A549 (cell line): Measurements from ENCODE around the gene PPP1R13L. TPM values are rescaled to one million over a fixed set of nuclear protein-coding genes. Genes with fewer than 3 reads are reported as not detected.

ENCODE experiments used
- ATAC-seq, 2 experiments: fragments of 200-7000 bp in 1 of 2; fragments of >200 bp in 1 of 2; cut with Nextera tagmentation in 1 of 2; cut with Tn5 transposase in 1 of 2; 3 replicates each; pipeline versions ENCODE4 v1.8.0 to v1.9.1; 2018 to 2020; ENCODE audit warnings: mild to moderate bottlenecking in 1 of 2, moderate library complexity in 1 of 2
- CTCF ChIA-PET: fragments of 300-600 bp; sonication (Branson Sonifier 250); formaldehyde crosslinking; extraction: SDS; loops from one replicate; lab custom pipeline; 2021; ENCODE audit warnings: antibody characterized with exemption, inconsistent platforms; lab: Yijun Ruan, JAX
- POLR2A ChIA-PET: fragments of 350-600 bp; formaldehyde crosslinking; extraction: SDS; loops from one replicate; lab custom pipeline; 2021; ENCODE audit warnings: antibody characterized with exemption, inconsistent platforms; lab: Yijun Ruan, JAX
- DNase-seq, 2 experiments: peaks; one replicate each; pipeline versions ENCODE4 v3.0.0 to v3.0.0-alpha.2; 2011 to 2016; ENCODE audit warnings: low read depth in 1 of 2, low spot score in 1 of 2
- FAIRE-seq: peaks from 2 replicates; lab custom pipeline; 2011; peaks lifted over from hg19 to GRCh38; lab: Jason Lieb, UNC
- H3K27ac ChIP-seq, 2 experiments: fragments of >200 bp; sonication (Bioruptor Twin); formaldehyde crosslinking; 3 replicates each; pipeline ENCODE4 v1.5.1; 2016 to 2017
- H3K4me1 ChIP-seq: fragments of >200 bp; sonication (Bioruptor Twin); formaldehyde crosslinking; 3 replicates; pipeline ENCODE4 v1.6.1; 2016
- H3K4me2 ChIP-seq: fragments of >200 bp; sonication (Bioruptor Twin); formaldehyde crosslinking; 3 replicates; pipeline ENCODE4 v1.6.1; 2016
- H3K4me3 ChIP-seq: fragments of >200 bp; sonication (Bioruptor Twin); formaldehyde crosslinking; 3 replicates; pipeline ENCODE4 v1.5.1; 2016
- H3K9me3 ChIP-seq: fragments of >200 bp; sonication (Bioruptor Twin); formaldehyde crosslinking; 3 replicates; pipeline ENCODE4 v1.6.1; 2016
- CBX8 ChIP-seq: fragments of 200-600 bp; sonication (generic); IDR thresholded peaks from 2 replicates; pipeline ENCODE4 v1.6.1; 2016
- CEBPB ChIP-seq, 2 experiments: fragments of >200 bp in 1 of 2; sonication (Bioruptor Twin) in 1 of 2; formaldehyde crosslinking in 1 of 2; IDR thresholded peaks; 2 replicates each; pipeline ENCODE4 v1.6.1; 2012 to 2016
- CHD2 ChIP-seq: fragments of 150-350 bp; IDR thresholded peaks from 2 replicates; pipeline ENCODE4 v1.6.1; 2014; ENCODE audit warnings: low read length; ENCODE audit not compliant: partially characterized antibody
- EHF ChIP-seq: fragments of 250-450 bp; sonication (Bioruptor Pico); IDR thresholded peaks from 2 replicates; pipeline ENCODE4 v1.5.0; 2020; ENCODE audit warnings: mild to moderate bottlenecking
- EHMT2 ChIP-seq: fragments of 200-600 bp; sonication (generic); IDR thresholded peaks from 2 replicates; pipeline ENCODE4 v1.6.1; 2016; ENCODE audit warnings: antibody characterized with exemption, low read depth, mild to moderate bottlenecking, moderate library complexity
- FOSL2 ChIP-seq, 2 experiments: fragments of 450-650 bp in 1 of 2; fragments of >200 bp in 1 of 2; sonication (Bioruptor Twin) in 1 of 2; formaldehyde crosslinking; IDR thresholded peaks; 2 replicates each; pipeline versions ENCODE4 v1.5.0 to v1.6.1; 2016 to 2020; ENCODE audit warnings: mild to moderate bottlenecking in 1 of 2, moderate library complexity in 1 of 2
- GATA3 ChIP-seq: IDR thresholded peaks from 2 replicates; pipeline ENCODE4 v1.6.1; 2012; ENCODE audit warnings: borderline replicate concordance
- HEYL ChIP-seq: fragments of 250-450 bp; sonication (Bioruptor Pico); IDR thresholded peaks from 2 replicates; pipeline ENCODE4 v1.8.0; 2021; ENCODE audit warnings: mild to moderate bottlenecking, moderate library complexity
- HOXB13 ChIP-seq: fragments of 250-450 bp; sonication (Bioruptor Pico); IDR thresholded peaks from 2 replicates; pipeline ENCODE4 v1.5.0; 2020; ENCODE audit warnings: low read depth, mild to moderate bottlenecking, moderate library complexity
- HOXB5 ChIP-seq: fragments of 250-450 bp; sonication (Bioruptor Pico); IDR thresholded peaks from 2 replicates; pipeline ENCODE4 v1.5.0; 2020; ENCODE audit warnings: mild to moderate bottlenecking, moderate library complexity
- MAZ ChIP-seq: fragments of 150-350 bp; IDR thresholded peaks from 2 replicates; pipeline ENCODE4 v1.6.1; 2014; ENCODE audit warnings: antibody characterized with exemption, low read depth, low read length, borderline replicate concordance
- NFE2L2 ChIP-seq: fragments of 150-350 bp; conservative IDR thresholded peaks from 2 replicates; pipeline ENCODE4 v1.6.1; 2014; ENCODE audit warnings: low read length
- NPAS2 ChIP-seq: fragments of 250-450 bp; sonication (Bioruptor Pico); IDR thresholded peaks from 2 replicates; pipeline ENCODE4 v1.8.0; 2022; ENCODE audit warnings: mild to moderate bottlenecking, moderate library complexity, borderline replicate concordance
- NR3C1 ChIP-seq: fragments of >200 bp; sonication (Bioruptor Twin); formaldehyde crosslinking; IDR thresholded peaks from 3 replicates; pipeline ENCODE4 v1.6.1; 2017
- RNF2 ChIP-seq: fragments of 200-600 bp; sonication (generic); IDR thresholded peaks from 2 replicates; pipeline ENCODE4 v1.6.1; 2016; ENCODE audit warnings: low read depth, mild to moderate bottlenecking, antibody characterized with exemption, moderate library complexity, borderline replicate concordance
- SMC3 ChIP-seq: fragments of >200 bp; sonication (Bioruptor Twin); formaldehyde crosslinking; IDR thresholded peaks from 3 replicates; pipeline ENCODE4 v1.6.1; 2018; ENCODE audit warnings: inconsistent platforms
- TFCP2L1 ChIP-seq: fragments of 250-450 bp; sonication (Bioruptor Pico); IDR thresholded peaks from 2 replicates; pipeline ENCODE4 v1.5.0; 2021; ENCODE audit warnings: mild to moderate bottlenecking
- TP53 ChIP-seq: fragments of 250-450 bp; sonication (Bioruptor Pico); IDR thresholded peaks from 2 replicates; pipeline ENCODE4 v1.5.0; 2021; ENCODE audit warnings: mild to moderate bottlenecking, moderate library complexity
- ZC3H11A ChIP-seq: fragments of 450-650 bp; IDR thresholded peaks from 2 replicates; pipeline ENCODE4 v1.6.1; 2014; ENCODE audit warnings: antibody characterized with exemption, mild to moderate bottlenecking
- ZNF302 ChIP-seq: fragments of 250-450 bp; sonication (Bioruptor Pico); IDR thresholded peaks from 2 replicates; pipeline ENCODE4 v1.9.0; 2021; ENCODE audit warnings: inconsistent platforms, mild to moderate bottlenecking, moderate library complexity
- ZSCAN20 ChIP-seq: fragments of 250-450 bp; sonication (Bioruptor Pico); IDR thresholded peaks from 2 replicates; pipeline ENCODE4 v1.8.0; 2022; ENCODE audit warnings: mild to moderate bottlenecking, moderate library complexity
- WGBS: methylation state at CpG from one replicate; pipeline ENCODE4 v1.1.6; 2017; ENCODE audit errors: missing lambda C conversion rate; 5-methylcytosine and 5-hydroxymethylcytosine counted together
- polyA plus RNA-seq, 4 experiments: library from polyadenylated mRNA; depleted of rRNA in 3 of 4; stranded (reverse); fragments of >200 nt; fragmentation: RNase III in 1 of 4; extraction: RNeasy Plus Mini Kit Qiagen cat#74134 plus additional on column Dnase treatment in 1 of 4; gene quantifications; 2 replicates in 3 of 4; 3 replicates in 1 of 4; pipeline ENCODE4 v1.2.3, GENCODE V29; 2011 to 2017
- TF ChIP-seq, protein P1 (sequence below): fragments of >200 bp; sonication (Bioruptor Twin); formaldehyde crosslinking; IDR thresholded peaks from 3 replicates; pipeline ENCODE4 v1.5.1; 2016
- TF ChIP-seq, protein P2 (sequence below): fragments of >200 bp; sonication (Bioruptor Twin); formaldehyde crosslinking; IDR thresholded peaks from 3 replicates; pipeline ENCODE4 v1.6.1; 2016
- TF ChIP-seq, protein P3 (sequence below): IDR thresholded peaks from 2 replicates; pipeline ENCODE4 v1.6.1; 2012; ENCODE audit warnings: low read depth, borderline replicate concordance
- TF ChIP-seq, protein P4 (sequence below): fragments of 250-450 bp; sonication (Bioruptor Pico); IDR thresholded peaks from 2 replicates; pipeline ENCODE4 v1.5.0; 2021; ENCODE audit warnings: mild to moderate bottlenecking, moderate library complexity, borderline replicate concordance
- TF ChIP-seq, protein P5 (sequence below): IDR thresholded peaks from 2 replicates; pipeline ENCODE4 v1.6.1; 2012

PPP1R13L gene
- polyA plus RNA-seq, 2 of the 4 experiments (the other 2 are of a cell fraction), result 3.2 to 18.9 TPM

DNA sequence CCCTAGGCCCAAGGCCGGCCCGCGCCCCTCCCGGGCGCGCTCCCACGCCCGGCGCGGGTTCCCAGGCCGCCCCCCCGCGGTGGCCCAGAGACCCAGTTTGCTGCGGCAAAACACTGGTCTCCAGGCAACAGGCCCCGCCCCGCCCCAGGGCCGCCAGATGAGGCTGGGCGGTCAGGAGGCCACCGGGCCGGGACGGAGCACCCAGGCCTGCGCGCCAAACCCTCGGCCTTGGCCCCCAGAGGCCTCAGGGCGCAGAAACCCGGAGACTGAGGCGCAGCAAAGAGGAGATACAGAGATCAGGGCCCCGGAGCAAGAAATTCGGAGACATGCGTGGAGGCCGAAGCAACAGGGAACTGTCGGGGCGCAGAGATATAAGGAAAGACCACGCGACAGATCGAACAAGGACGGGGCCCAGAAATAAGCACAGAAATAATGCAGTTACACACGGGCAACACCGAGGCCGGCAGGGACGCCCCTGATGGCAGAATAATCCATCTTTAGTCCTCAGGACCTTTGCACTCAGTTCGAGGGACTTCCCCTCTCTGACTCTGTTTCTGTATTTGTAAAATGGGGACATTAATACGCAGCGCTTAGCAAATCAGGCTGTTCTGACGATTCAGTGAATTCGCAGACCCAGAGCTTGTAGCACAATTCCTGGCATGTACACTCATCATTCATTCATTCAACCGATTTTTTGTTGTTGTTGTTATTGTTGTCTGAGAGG lies 39.6 kb upstream of the PPP1R13L start:
- DNase-seq (peak; percentile 86 to 92), ATAC-seq (peak; percentile 63), FAIRE-seq (no peak)
- no peak for TF ChIP-seq FOSL2 (IDR thresholded peaks at IDR 0.05)
- TF ChIP-seq FOSL2 (CRISPR knock-in tag; IDR thresholded peaks at IDR 0.05), result peak; percentile 22
- TF ChIP-seq, protein P1, sequence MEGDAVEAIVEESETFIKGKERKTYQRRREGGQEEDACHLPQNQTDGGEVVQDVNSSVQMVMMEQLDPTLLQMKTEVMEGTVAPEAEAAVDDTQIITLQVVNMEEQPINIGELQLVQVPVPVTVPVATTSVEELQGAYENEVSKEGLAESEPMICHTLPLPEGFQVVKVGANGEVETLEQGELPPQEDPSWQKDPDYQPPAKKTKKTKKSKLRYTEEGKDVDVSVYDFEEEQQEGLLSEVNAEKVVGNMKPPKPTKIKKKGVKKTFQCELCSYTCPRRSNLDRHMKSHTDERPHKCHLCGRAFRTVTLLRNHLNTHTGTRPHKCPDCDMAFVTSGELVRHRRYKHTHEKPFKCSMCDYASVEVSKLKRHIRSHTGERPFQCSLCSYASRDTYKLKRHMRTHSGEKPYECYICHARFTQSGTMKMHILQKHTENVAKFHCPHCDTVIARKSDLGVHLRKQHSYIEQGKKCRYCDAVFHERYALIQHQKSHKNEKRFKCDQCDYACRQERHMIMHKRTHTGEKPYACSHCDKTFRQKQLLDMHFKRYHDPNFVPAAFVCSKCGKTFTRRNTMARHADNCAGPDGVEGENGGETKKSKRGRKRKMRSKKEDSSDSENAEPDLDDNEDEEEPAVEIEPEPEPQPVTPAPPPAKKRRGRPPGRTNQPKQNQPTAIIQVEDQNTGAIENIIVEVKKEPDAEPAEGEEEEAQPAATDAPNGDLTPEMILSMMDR, result 0 out of 3 replicates have a peak, but pooled peaks have one; percentile 11
- TF ChIP-seq TFCP2L1 (CRISPR knock-in tag), result 0 out of 2 replicates have a peak, but pooled peaks have one; percentile 19
- TF ChIP-seq HOXB5, result peak; percentile 27; the same call in 1 of the 2 replicates
- 0 out of 2 replicates have a peak, but pooled peaks have one; percentile 14 for TF ChIP-seq GATA3
- TF ChIP-seq MAZ, result no peak
- TF ChIP-seq NFE2L2, result 0 out of 2 replicates have a peak, but pooled peaks have one; percentile 2
- 0 out of 2 replicates have a peak, but pooled peaks have one; percentile 64 for TF ChIP-seq HOXB13
- no peak for TF ChIP-seq NPAS2 (CRISPR knock-in tag)
- TF ChIP-seq, protein P2, sequence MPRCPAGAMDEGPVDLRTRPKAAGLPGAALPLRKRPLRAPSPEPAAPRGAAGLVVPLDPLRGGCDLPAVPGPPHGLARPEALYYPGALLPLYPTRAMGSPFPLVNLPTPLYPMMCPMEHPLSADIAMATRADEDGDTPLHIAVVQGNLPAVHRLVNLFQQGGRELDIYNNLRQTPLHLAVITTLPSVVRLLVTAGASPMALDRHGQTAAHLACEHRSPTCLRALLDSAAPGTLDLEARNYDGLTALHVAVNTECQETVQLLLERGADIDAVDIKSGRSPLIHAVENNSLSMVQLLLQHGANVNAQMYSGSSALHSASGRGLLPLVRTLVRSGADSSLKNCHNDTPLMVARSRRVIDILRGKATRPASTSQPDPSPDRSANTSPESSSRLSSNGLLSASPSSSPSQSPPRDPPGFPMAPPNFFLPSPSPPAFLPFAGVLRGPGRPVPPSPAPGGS, result 0 out of 3 replicates have a peak, but pooled peaks have one; percentile 30
- peak; percentile 79; the same call in 1 of the 2 replicates for TF ChIP-seq TP53 (CRISPR knock-in tag)
- no peak for TF ChIP-seq ZC3H11A
- peak overlapping the region; percentile 99 for H3K4me2 ChIP-seq
- POLR2A ChIA-PET, result interaction anchor here (1.8 kb wide), 1 partner anchor 24 kb away, joined by 7 read pairs; the partner anchor contains the start of gene FOSB
- H3K4me3 ChIP-seq, result peak overlapping the region; percentile 49
- H3K27ac ChIP-seq, result peak overlapping the region; percentile 86 to 90
- WGBS, result 50% methylated on average over 26 of the region's 47 CpGs
- CTCF ChIA-PET, result interaction anchor here (0.6 to 27.6 kb wide), 7 partner anchors 8 to 237 kb away, joined by 3 to 1883 read pairs (median 7); partner anchors contain the start of genes ERCC1 and FOSB
- H3K4me1 ChIP-seq, result peaks cover 43% of the 10 kb centered on the region
- H3K9me3 ChIP-seq, result no peaks in the 10 kb centered on the region

DNA sequence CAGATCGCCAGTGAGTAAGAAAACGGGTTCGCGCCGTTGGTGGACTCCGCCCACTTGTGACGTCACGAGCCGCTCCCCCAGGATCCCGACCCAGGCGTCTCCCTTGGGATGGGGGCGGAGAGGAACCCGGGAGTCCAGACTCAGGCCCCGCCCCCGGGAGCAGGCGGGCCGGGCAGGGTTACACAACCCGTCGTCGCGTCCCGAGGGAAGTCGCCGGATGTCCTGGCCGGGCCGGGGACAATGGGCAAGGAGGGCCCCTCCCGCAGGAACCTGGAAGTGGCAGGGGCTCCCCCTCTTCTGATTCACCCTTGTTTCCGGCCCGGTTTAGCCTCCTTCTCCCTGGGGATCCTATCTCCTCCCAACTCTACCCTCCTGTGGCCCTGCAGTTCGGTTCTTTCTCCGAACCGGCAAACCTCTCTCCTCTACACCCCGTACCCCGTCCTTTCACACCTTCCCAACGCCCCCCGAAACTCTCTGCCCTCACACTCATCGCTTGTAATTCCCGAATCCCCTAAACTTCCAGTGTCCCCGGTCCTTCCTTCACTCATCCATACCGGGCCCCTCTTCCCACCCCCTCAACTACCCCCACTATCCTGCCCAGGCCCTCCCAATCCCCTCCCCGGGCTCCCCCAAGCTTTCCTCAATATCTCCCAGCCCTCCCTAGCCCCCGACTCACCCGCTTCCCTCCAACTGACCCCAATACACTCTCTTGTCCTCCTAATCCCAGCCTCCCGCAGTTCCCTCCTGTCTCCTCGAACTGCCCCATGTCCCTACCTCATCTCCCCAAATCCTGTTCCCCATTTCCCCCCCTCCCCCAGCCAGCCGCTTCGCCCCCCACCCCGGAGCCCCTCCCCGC lies 38.8 kb upstream of the PPP1R13L start:
- Histone ChIP-seq H3K4me3 (peak overlapping the region; percentile 49), H3K9me3 (no peaks in the 10 kb centered on the region), H3K4me2 (peak overlapping the region; percentile 99), H3K4me1 (peaks cover 35% of the 10 kb centered on the region), H3K27ac (peak overlapping the region; percentile 86 to 90)
- CTCF ChIA-PET, result interaction anchor here (0.6 to 27.6 kb wide), 3 partner anchors 20 to 49 kb away, joined by 3 to 1883 read pairs (median 418); partner anchors contain the start of genes ERCC1, FOSB, PPM1N and RTN2
- POLR2A ChIA-PET, result no interaction called here
- ATAC-seq (peak; percentile 67 to 70), FAIRE-seq (no peak), DNase-seq (peak; percentile 98)
- WGBS, result 2% methylated on average over 41 of the region's 49 CpGs
- TF ChIP-seq HOXB13 (no peak), CEBPB (IDR thresholded peaks at IDR 0.05) (peak; percentile 76 to 92; a peak in 3 of 4 replicates), TFCP2L1 (CRISPR knock-in tag) (peak; percentile 64; the same call in 1 of the 2 replicates), FOSL2 (IDR thresholded peaks at IDR 0.05) (no peak), FOSL2 (CRISPR knock-in tag; IDR thresholded peaks at IDR 0.05) (peak; percentile 79), TP53 (CRISPR knock-in tag) (peak; percentile 21; the same call in 1 of the 2 replicates), EHMT2 (no peak), ZSCAN20 (CRISPR knock-in tag) (no peak), ZC3H11A (no peak), CBX8 (no peak), CHD2 (no peak), NFE2L2 (no peak), SMC3 (0 out of 3 replicates have a peak, but pooled peaks have one; percentile 5), NR3C1 (no peak), EHF (CRISPR knock-in tag) (peak; percentile 69), ZNF302 (CRISPR knock-in tag) (no peak), RNF2 (no peak), HEYL (CRISPR knock-in tag) (no peak)
- TF ChIP-seq, protein P3, sequence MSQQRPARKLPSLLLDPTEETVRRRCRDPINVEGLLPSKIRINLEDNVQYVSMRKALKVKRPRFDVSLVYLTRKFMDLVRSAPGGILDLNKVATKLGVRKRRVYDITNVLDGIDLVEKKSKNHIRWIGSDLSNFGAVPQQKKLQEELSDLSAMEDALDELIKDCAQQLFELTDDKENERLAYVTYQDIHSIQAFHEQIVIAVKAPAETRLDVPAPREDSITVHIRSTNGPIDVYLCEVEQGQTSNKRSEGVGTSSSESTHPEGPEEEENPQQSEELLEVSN, result no peak
- TF ChIP-seq, protein P4, sequence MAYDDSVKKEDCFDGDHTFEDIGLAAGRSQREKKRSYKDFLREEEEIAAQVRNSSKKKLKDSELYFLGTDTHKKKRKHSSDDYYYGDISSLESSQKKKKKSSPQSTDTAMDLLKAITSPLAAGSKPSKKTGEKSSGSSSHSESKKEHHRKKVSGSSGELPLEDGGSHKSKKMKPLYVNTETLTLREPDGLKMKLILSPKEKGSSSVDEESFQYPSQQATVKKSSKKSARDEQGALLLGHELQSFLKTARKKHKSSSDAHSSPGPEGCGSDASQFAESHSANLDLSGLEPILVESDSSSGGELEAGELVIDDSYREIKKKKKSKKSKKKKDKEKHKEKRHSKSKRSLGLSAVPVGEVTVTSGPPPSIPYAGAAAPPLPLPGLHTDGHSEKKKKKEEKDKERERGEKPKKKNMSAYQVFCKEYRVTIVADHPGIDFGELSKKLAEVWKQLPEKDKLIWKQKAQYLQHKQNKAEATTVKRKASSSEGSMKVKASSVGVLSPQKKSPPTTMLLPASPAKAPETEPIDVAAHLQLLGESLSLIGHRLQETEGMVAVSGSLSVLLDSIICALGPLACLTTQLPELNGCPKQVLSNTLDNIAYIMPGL (CRISPR knock-in tag), result no peak
- TF ChIP-seq, protein P5, sequence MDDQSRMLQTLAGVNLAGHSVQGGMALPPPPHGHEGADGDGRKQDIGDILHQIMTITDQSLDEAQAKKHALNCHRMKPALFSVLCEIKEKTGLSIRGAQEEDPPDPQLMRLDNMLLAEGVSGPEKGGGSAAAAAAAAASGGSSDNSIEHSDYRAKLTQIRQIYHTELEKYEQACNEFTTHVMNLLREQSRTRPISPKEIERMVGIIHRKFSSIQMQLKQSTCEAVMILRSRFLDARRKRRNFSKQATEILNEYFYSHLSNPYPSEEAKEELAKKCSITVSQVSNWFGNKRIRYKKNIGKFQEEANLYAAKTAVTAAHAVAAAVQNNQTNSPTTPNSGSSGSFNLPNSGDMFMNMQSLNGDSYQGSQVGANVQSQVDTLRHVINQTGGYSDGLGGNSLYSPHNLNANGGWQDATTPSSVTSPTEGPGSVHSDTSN, result no peak
